Keratinocyte (primary cell): ENCODE data around the gene MICALL2.

ENCODE experiments used
- EZH2 ChIP-seq: IDR thresholded peaks from one replicate; pipeline ENCODE4 v1.6.1; 2012; ENCODE audit warnings: inconsistent platforms, mild to moderate bottlenecking, low read length, moderate library complexity
- TF ChIP-seq, protein P1 (sequence below), 3 experiments: IDR thresholded peaks in 1 of 3; conservative IDR thresholded peaks in 1 of 3; optimal IDR thresholded peaks in 1 of 3; 2 replicates in 2 of 3; 3 replicates in 1 of 3; pipeline versions ENCODE3 to v1.5.1; 2011; ENCODE audit warnings: low read length in 3 of 3, mild to moderate bottlenecking in 3 of 3, moderate library complexity in 2 of 3, control low read depth in 1 of 3, inconsistent platforms in 1 of 3; ENCODE audit not compliant: insufficient read depth in 2 of 3; ENCODE audit errors: extremely low read depth in 1 of 3

GRCh38 chr7:1493571-1493970 is 34.3 kb upstream of the MICALL2 start:
- TF ChIP-seq, protein P1, sequence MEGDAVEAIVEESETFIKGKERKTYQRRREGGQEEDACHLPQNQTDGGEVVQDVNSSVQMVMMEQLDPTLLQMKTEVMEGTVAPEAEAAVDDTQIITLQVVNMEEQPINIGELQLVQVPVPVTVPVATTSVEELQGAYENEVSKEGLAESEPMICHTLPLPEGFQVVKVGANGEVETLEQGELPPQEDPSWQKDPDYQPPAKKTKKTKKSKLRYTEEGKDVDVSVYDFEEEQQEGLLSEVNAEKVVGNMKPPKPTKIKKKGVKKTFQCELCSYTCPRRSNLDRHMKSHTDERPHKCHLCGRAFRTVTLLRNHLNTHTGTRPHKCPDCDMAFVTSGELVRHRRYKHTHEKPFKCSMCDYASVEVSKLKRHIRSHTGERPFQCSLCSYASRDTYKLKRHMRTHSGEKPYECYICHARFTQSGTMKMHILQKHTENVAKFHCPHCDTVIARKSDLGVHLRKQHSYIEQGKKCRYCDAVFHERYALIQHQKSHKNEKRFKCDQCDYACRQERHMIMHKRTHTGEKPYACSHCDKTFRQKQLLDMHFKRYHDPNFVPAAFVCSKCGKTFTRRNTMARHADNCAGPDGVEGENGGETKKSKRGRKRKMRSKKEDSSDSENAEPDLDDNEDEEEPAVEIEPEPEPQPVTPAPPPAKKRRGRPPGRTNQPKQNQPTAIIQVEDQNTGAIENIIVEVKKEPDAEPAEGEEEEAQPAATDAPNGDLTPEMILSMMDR (optimal IDR thresholded peaks at IDR 0.05 in 1 of 3, IDR thresholded peaks at IDR 0.05 in 1 of 3, conservative IDR thresholded peaks at IDR 0.05 in 1 of 3; ENCODE audit: extremely low read depth in 1 of 3, insufficient read depth in 2 of 3, low read length in 3 of 3), result no peak
- no peak for TF ChIP-seq EZH2
